ENCODE results near the gene ZNF248.

GRCh38 chr10:37748170-37748569 lies 109.2 kb downstream of the ZNF248 start:
- no peak for TF ChIP-seq CTCF (conservative IDR thresholded peaks at IDR 0.05 in 1 of 2, IDR thresholded peaks at IDR 0.05 in 1 of 2; ENCODE audit: low read depth in 1 of 2, low read length in 2 of 2)
- no peak for TF ChIP-seq EZH2 (IDR thresholded peaks at IDR 0.05; ENCODE audit: low read length, missing control alignments)
